ENCODE measurements around the gene WAPL. TPM values are rescaled to one million over a fixed set of nuclear protein-coding genes. Genes with fewer than 3 reads are reported as not detected.

WAPL gene
- total and polyA plus RNA-seq, 2 of the 4 experiments (the other 2 are of a cell fraction), result 11.5 to 31.7 TPM

DNA sequence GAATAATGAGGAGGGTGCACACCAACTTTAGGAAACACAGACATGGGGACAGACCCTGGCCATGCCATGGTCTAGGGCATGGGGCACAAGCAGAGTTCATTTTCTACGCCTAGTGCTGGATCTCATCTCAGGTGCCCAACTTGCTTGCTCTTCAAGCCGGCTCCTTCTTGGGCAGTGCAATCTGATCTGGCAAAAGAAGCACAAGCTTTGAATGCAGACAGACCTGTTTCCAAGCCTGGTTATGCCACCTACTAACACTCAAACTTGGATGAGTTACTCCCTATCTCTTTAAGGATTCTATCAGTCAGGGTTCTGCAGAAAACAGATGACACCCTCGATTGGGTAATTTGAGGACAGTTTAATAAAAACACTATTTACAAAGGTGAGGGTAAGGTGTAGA is 34.9 kb upstream of the WAPL start:
- Histone ChIP-seq H2AK5ac (ENCODE audit: low read depth, low read length) (no peak overlapping the region), H2AK9ac (replicated peaks; ENCODE audit: low read depth, low read length, poor library complexity) (no peak overlapping the region), H3K4me1 (ENCODE audit: control insufficient read depth, insufficient read depth, low read length) (no peaks in the 10 kb centered on the region), H2AFZ (replicated peaks; ENCODE audit: low read length, poor library complexity) (no peak overlapping the region), H3K4me3 (ENCODE audit: insufficient read depth, low read depth, low read length) (no peak overlapping the region), H3K4me2 (ENCODE audit: low read depth, low read length) (no peak overlapping the region), H4K20me1 (ENCODE audit: insufficient read depth, low read length) (no peaks in the 10 kb centered on the region), H2BK20ac (ENCODE audit: low read depth, low read length) (no peak overlapping the region), H4K5ac (ENCODE audit: low read depth, low read length) (no peak overlapping the region), H3K18ac (ENCODE audit: low read depth, low read length) (no peak overlapping the region), H3K56ac (ENCODE audit: extremely low read depth, insufficient read depth, low read length) (no peak overlapping the region), H3K9me3 (ENCODE audit: control insufficient read depth, insufficient read depth, low read length) (peaks cover 1% of the 10 kb centered on the region; the same call in 1 of the 2 replicates), H4K91ac (ENCODE audit: insufficient read depth, low read depth, low read length) (no peak overlapping the region), H3K9ac (ENCODE audit: low read depth, low read length) (no peak overlapping the region), H3K4ac (ENCODE audit: low read depth, low read length) (no peak overlapping the region), H4K8ac (ENCODE audit: low read depth in 2 of 2, low read length in 2 of 2) (no peak overlapping the region), H3K27me3 (ENCODE audit: control insufficient read depth, insufficient read depth, low read length) (peaks cover 10% of the 10 kb centered on the region), H3K79me1 (ENCODE audit: low read depth in 1 of 2, low read length in 2 of 2) (no peaks in the 10 kb centered on the region), H3K27ac (ENCODE audit: insufficient read depth, low read length) (no peak overlapping the region), H2BK5ac (ENCODE audit: low read depth, low read length, poor library complexity, severe bottlenecking) (no peak overlapping the region), H3K36me3 (ENCODE audit: control insufficient read depth, insufficient read depth, low read length) (no peaks in the 10 kb centered on the region), H2BK15ac (ENCODE audit: low read depth, low read length) (no peak overlapping the region), H3K23ac (ENCODE audit: low read depth, low read length) (no peak overlapping the region), H3K9me1 (ENCODE audit: insufficient read depth, low read length) (no peaks in the 10 kb centered on the region), H2BK120ac (ENCODE audit: low read depth, low read length) (no peak overlapping the region), H3K14ac (replicated peaks; ENCODE audit: low read depth, low read length) (no peak overlapping the region)
- no TSS peak for BruUV-seq (replicated peaks)
- no CpG with 5 or more reads among the region's 3 CpGs for WGBS, 2 experiments (ENCODE audit: extremely low coverage in 2 of 2, insufficient read length in 1 of 2)
- TF ChIP-seq FOS (IDR thresholded peaks at IDR 0.05; ENCODE audit: low read depth, low read length), result no peak
- no peak for TF ChIP-seq MAFK (IDR thresholded peaks at IDR 0.05; ENCODE audit: low read depth, low read length)
- TF ChIP-seq POLR2A (IDR thresholded peaks at IDR 0.05; ENCODE audit: low read depth, low read length), result no peak
- TF ChIP-seq SMC3 (IDR thresholded peaks at IDR 0.05; ENCODE audit: low read depth, low read length), result no peak
- TF ChIP-seq, protein P1, sequence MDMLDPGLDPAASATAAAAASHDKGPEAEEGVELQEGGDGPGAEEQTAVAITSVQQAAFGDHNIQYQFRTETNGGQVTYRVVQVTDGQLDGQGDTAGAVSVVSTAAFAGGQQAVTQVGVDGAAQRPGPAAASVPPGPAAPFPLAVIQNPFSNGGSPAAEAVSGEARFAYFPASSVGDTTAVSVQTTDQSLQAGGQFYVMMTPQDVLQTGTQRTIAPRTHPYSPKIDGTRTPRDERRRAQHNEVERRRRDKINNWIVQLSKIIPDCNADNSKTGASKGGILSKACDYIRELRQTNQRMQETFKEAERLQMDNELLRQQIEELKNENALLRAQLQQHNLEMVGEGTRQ (IDR thresholded peaks at IDR 0.05; ENCODE audit: low read depth, low read length), result no peak
- no peak for TF ChIP-seq MAZ (IDR thresholded peaks at IDR 0.05; ENCODE audit: borderline replicate concordance, low read depth, low read length)
- no peak for TF ChIP-seq RCOR1 (IDR thresholded peaks at IDR 0.05; ENCODE audit: insufficient replicate concordance, low read length)
- TF ChIP-seq, protein P2, sequence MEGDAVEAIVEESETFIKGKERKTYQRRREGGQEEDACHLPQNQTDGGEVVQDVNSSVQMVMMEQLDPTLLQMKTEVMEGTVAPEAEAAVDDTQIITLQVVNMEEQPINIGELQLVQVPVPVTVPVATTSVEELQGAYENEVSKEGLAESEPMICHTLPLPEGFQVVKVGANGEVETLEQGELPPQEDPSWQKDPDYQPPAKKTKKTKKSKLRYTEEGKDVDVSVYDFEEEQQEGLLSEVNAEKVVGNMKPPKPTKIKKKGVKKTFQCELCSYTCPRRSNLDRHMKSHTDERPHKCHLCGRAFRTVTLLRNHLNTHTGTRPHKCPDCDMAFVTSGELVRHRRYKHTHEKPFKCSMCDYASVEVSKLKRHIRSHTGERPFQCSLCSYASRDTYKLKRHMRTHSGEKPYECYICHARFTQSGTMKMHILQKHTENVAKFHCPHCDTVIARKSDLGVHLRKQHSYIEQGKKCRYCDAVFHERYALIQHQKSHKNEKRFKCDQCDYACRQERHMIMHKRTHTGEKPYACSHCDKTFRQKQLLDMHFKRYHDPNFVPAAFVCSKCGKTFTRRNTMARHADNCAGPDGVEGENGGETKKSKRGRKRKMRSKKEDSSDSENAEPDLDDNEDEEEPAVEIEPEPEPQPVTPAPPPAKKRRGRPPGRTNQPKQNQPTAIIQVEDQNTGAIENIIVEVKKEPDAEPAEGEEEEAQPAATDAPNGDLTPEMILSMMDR (conservative IDR thresholded peaks at IDR 0.05; ENCODE audit: low read depth, low read length), result no peak
- no peak for TF ChIP-seq BHLHE40 (IDR thresholded peaks at IDR 0.05; ENCODE audit: low read depth, low read length)
- TF ChIP-seq RAD21 (IDR thresholded peaks at IDR 0.05; ENCODE audit: low read length), result no peak
- no peak for TF ChIP-seq MXI1 (IDR thresholded peaks at IDR 0.05; ENCODE audit: borderline replicate concordance, low read depth, low read length)
- TF ChIP-seq NFE2L2 (IDR thresholded peaks at IDR 0.05; ENCODE audit: low read depth, low read length), result no peak
- no peak for TF ChIP-seq CEBPB (IDR thresholded peaks at IDR 0.05; ENCODE audit: low read depth, low read length)
- TF ChIP-seq CHD1 (IDR thresholded peaks at IDR 0.05; ENCODE audit: low read depth, low read length), result no peak
- TF ChIP-seq, protein P3, sequence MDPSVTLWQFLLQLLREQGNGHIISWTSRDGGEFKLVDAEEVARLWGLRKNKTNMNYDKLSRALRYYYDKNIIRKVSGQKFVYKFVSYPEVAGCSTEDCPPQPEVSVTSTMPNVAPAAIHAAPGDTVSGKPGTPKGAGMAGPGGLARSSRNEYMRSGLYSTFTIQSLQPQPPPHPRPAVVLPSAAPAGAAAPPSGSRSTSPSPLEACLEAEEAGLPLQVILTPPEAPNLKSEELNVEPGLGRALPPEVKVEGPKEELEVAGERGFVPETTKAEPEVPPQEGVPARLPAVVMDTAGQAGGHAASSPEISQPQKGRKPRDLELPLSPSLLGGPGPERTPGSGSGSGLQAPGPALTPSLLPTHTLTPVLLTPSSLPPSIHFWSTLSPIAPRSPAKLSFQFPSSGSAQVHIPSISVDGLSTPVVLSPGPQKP (IDR thresholded peaks at IDR 0.05; ENCODE audit: borderline replicate concordance, low read depth, low read length), result no peak
- TF ChIP-seq RFX5 (IDR thresholded peaks at IDR 0.05; ENCODE audit: low read depth, low read length), result no peak
- intact Hi-C loops (cut with micrococcal nuclease), result no loop called here
- no peak for DNase-seq
- dilution Hi-C loops (cut with HindIII; ENCODE audit: low sequenced_read_pairs, unreplicated experiment), result no loop called here
- in situ Hi-C loops (cut with MboI; ENCODE audit: low sequenced_read_pairs), result no loop called here
- POLR2A ChIA-PET (ENCODE audit: unreplicated experiment), result no interaction called here
- CTCF ChIA-PET, result no interaction called here
- ATAC-seq (ENCODE audit: low read depth), result no peak

All from IMR-90 (cell line).